Heart right ventricle (tissue), 16 donors: Measurements from ENCODE around the gene TAP2. TPM values are rescaled to one million over a fixed set of nuclear protein-coding genes. Genes with fewer than 3 reads are reported as not detected.

Source experiments
- ATAC-seq, 8 donors: fragments of 200-7000 bp; cut with Tn5 transposase; one replicate each; pipeline ENCODE4 v1.9.1; 2020; ENCODE audit warnings: mild to moderate bottlenecking in 8 of 8, moderate library complexity in 8 of 8, moderate number of reproducible peaks in 1 of 8
- DNase-seq, 2 donors: peaks; one replicate each; pipeline ENCODE4 v3.0.0-alpha.2; 2020
- H3K27ac ChIP-seq, 10 donors: fragments of 200-600 bp; sonication (generic) in 2 of 10; one replicate each; pipeline versions ENCODE4 v1.5.0 to v1.8.0; 2020 to 2022; ENCODE audit warnings: mild to moderate bottlenecking in 3 of 10
- H3K27me3 ChIP-seq, 7 donors: fragments of 200-600 bp; one replicate each; pipeline ENCODE4 v1.8.0; 2021 to 2022; ENCODE audit warnings: mild to moderate bottlenecking in 2 of 7
- H3K36me3 ChIP-seq, 9 donors: fragments of 200-600 bp; sonication (generic) in 1 of 9; one replicate each; pipeline versions ENCODE4 v1.5.0 to v1.8.0; 2020 to 2022; ENCODE audit warnings: mild to moderate bottlenecking in 2 of 9
- H3K4me1 ChIP-seq, 9 donors: fragments of 200-600 bp; sonication (generic) in 1 of 9; one replicate each; pipeline versions ENCODE4 v1.5.0 to v1.8.0; 2020 to 2022; ENCODE audit warnings: mild to moderate bottlenecking in 4 of 9
- H3K4me3 ChIP-seq, 10 donors: fragments of 200-600 bp; sonication (generic) in 2 of 10; one replicate each; pipeline versions ENCODE4 v1.5.0 to v1.8.0; 2020 to 2022; ENCODE audit warnings: mild to moderate bottlenecking in 7 of 10, moderate library complexity in 2 of 10
- H3K9me3 ChIP-seq, 11 donors: fragments of 200-600 bp in 10 of 11; sonication (generic) in 2 of 11; one replicate each; pipeline versions ENCODE4 v1.5.0 to v1.8.0; 2013 to 2022; ENCODE audit warnings: mild to moderate bottlenecking in 2 of 11, control low read depth in 1 of 11, moderate library complexity in 1 of 11
- CTCF ChIP-seq, 9 donors: fragments of 200-600 bp; sonication (generic) in 2 of 9; IDR thresholded peaks; one replicate each; pipeline versions ENCODE4 v1.5.0 to v1.8.0; 2021 to 2022; ENCODE audit warnings: antibody characterized with exemption in 9 of 9, mild to moderate bottlenecking in 5 of 9, moderate library complexity in 1 of 9
- WGBS, 2 donors: extraction: QIAGEN DNeasy Blood & Tissue Kit; methylation state at CpG; one replicate each; pipeline ENCODE4 v1.1.7; 2013; ENCODE audit warnings: inconsistent platforms in 1 of 2; 5-methylcytosine and 5-hydroxymethylcytosine counted together
- intact Hi-C, 10 donors: fragments of 100-400 bp; cut with DNase I; formaldehyde crosslinking; loops; one replicate each; pipeline versions ENCODE4 v1.11.1 to v1.14.2; 2022
- polyA plus RNA-seq, 2 donors: library from polyadenylated mRNA; stranded (reverse); fragments of 200-250 nt; gene quantifications; one replicate each; pipeline ENCODE4 v1.2.3, GENCODE V29; 2013
- total RNA-seq, 10 donors: library from RNA; stranded (reverse); fragmentation: NEBNext Ultra II Directional in 3 of 10; extraction: Animal tissue kit (Norgen Biotek cat#: 25700) in 3 of 10; gene quantifications; one replicate each; pipeline versions ENCODE4 v1.2.1 to v1.2.4, GENCODE V29; 2021 to 2023
- donor health status: Arrhythmogenic right ventricular cardiomyopathy.
- donor health status: ischemic (EF 13 %, LVEDD 7.1; RV severe dilation, severe dysfunction).
- donor health status: healthy with polysubstance abuse.
- donor health status: DM: no; HTN: yes; CAD: no.
- donor health status: DM: no; HTN: no; CAD: no.
- donor health status: ischemic (EF 25% LVEDD 6.9; RV normal size, moderate dysfunction).
- donor health status: ischemic (EF 25% LVEDD 5.7; RV mildly dilated, moderate dysfunction).
- donor health status: healthy.
- donor health status: DM: yes; HTN: yes; CAD: no.
- donor health status: Ischemic cardiomyopathy.
- donor health status: ischemic (EF 35%, LVEDD 5.7; RV mildly dilated, moderate dysfunction).
- donor health status: nonischemic (EF 11% LVEDD 7.7; RV severe dilation, severe dysfunction).
- donor health status: DM: yes; HTN: yes; CAD: no.
- donor health status: PGD.
- donor health status: ischemic (EF 29% LVEDD 5.4; RV normal size, mild dysfunction).
- donor health status: nonischemic (EF 23%, LVEDD 6.1; RV moderate dilation, normal function).

Gene TAP2
- total and polyA plus RNA-seq, 12 donors = 8.8 to 92.1 (median 13.5) TPM

DNA sequence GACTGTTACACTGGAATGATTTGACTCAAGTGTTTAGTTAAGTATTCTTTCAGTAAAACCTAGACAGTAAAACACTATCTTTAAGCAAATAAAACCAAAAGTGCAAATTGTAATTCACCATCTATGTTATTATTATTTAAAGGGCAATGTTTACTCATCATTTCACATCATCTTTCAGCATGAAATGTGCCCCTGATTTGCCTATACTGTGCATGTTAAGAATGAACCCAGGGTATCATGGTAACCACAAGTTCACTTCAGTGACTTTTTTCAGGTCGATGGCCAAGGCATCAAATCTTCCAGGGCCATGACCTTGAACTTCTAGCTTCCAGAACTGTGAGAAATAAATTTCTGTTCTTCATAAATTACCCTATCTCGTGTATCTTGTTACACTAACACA is 19.7 kb downstream of the TAP2 start:
- no peak for TF ChIP-seq CTCF (IDR thresholded peaks at IDR 0.05)

DNA sequence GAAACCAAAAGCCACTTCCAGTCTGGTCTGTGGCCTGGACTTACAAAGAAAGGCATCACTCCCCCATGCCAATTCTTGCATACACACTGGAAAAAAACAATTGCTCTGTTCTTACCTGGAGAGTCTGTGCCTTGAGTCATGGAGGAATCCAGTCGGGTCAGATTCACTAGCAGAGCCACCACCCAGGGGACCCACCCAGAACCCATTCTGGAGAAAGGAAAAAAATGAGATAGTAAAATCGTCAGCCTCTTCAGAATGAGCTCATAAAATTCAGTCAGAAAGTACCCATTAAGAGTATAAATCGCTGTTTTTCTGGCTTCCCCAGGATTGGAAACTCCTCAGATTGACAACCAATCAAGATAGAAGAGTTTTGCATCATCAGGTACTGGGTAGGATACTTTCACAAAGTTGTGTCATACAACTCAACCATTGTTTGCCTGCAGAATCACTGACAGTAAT is 21.8 kb downstream of the TAP2 start, which contains the start of gene HLA-DOB:
Gene HLA-DOB (minus strand): TSS at position 257 of the 459 bp plus-strand sequence. CDS start 51 bp downstream, at position 206.
- peak within 1 kb of the TSS in 3 of 10 donors; percentile 6 to 53 (median 11) for H3K27ac ChIP-seq
- peaks cover 0 to 26% (median 11%) of the 10 kb centered on the region in 9 donors for H3K4me1 ChIP-seq
- no peak for TF ChIP-seq CTCF (IDR thresholded peaks at IDR 0.05)
- H3K9me3 ChIP-seq = no peaks in the 10 kb centered on the region
- WGBS, 2 donors = 47 to 57% methylated on average over 3 of the region's 3 CpGs
- H3K36me3 ChIP-seq = peaks cover 0 to 5% (median 0%) of the 10 kb centered on the region in 9 donors
- DNase-seq = no peak
- H3K27me3 ChIP-seq = no peaks in the 10 kb centered on the region
- ATAC-seq = peak in 7 of 8 donors; percentile 42 to 78 (median 67)
- intact Hi-C loops = no loop called here
- peak within 1 kb of the TSS in 5 of 10 donors; percentile 10 to 25 (median 21) for H3K4me3 ChIP-seq

More for the DNA sequence above, 19.7 kb downstream of the TAP2 start:
- Histone ChIP-seq H3K36me3 (no peaks in the 10 kb centered on the region), H3K27me3 (no peaks in the 10 kb centered on the region), H3K4me3 (no peak overlapping the region), H3K27ac (no peak overlapping the region), H3K9me3 (no peaks in the 10 kb centered on the region), H3K4me1 (peaks cover 0 to 26% (median 11%) of the 10 kb centered on the region in 9 donors)
- DNase-seq (no peak), ATAC-seq (no peak)
- intact Hi-C loops = no loop called here
- WGBS, 2 donors = 78 to 80% methylated on average over 2 of the region's 2 CpGs

DNA sequence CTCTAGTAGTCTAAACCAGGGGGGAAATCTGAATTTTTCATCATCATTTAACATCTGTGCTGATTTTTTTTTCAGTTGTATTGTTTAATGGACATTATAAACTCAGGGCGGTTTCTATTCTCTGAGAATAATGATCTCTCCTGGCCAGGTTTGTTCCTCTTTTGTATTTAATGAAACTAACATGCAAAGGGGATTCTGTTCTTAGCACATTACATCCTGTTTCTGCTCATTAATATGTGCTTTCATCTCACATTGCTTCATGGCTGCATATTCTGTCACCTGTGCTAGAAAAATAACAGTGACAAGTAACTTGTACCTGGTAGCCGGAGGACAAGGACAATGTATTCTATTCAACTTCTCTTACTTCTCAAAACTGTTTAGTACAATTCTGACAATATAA is 22.5 kb downstream of the TAP2 start:
- H3K27ac ChIP-seq = peak overlapping the region in 3 of 10 donors; percentile 6 to 53 (median 11)
- no peaks in the 10 kb centered on the region for H3K9me3 ChIP-seq
- WGBS, 2 donors = 73 to 78% methylated on average over 2 of the region's 2 CpGs
- TF ChIP-seq CTCF (IDR thresholded peaks at IDR 0.05) = no peak
- H3K4me1 ChIP-seq = peaks cover 0 to 23% (median 11%) of the 10 kb centered on the region in 9 donors
- intact Hi-C loops = no loop called here
- no peak overlapping the region for H3K4me3 ChIP-seq
- ATAC-seq = peak in 2 of 8 donors; percentile 9 to 42
- H3K36me3 ChIP-seq = peaks cover 0 to 5% (median 0%) of the 10 kb centered on the region in 9 donors
- DNase-seq = no peak
- H3K27me3 ChIP-seq = no peaks in the 10 kb centered on the region

DNA sequence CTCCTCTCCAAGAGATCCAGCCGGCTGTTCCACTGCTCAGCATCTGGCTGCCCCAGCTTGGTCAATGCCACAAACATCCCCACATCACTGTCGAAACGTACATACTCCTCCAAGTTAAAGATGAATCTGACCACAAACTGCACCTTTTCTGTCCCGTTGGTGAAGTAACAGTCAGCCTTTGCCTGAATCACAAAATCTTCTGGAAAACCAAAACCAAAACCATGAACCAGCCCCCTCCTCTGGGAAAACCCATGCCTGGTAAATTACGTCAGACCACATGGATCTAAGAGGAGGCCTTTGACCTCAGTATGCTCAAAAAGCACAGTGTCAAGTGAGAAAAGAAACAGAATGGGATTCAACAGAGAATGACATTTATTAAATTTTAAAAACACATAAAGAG is 23.4 kb downstream of the TAP2 start:
- intact Hi-C loops = no loop called here
- 74 to 77% methylated on average over 5 of the region's 5 CpGs for WGBS, 2 donors
- TF ChIP-seq CTCF (IDR thresholded peaks at IDR 0.05) = no peak
- DNase-seq (no peak), ATAC-seq (peak in 5 of 8 donors; percentile 41 to 57 (median 49))
- H3K4me3 ChIP-seq = peak overlapping the region in 3 of 10 donors; percentile 11 to 24 (median 12)
- H3K4me1 ChIP-seq = peaks cover 0 to 21% (median 11%) of the 10 kb centered on the region in 9 donors
- H3K27ac ChIP-seq = peak overlapping the region in 3 of 10 donors; percentile 6 to 53 (median 7)
- no peaks in the 10 kb centered on the region for H3K9me3 ChIP-seq
- H3K36me3 ChIP-seq = peaks cover 0 to 5% (median 0%) of the 10 kb centered on the region in 9 donors
- H3K27me3 ChIP-seq = no peaks in the 10 kb centered on the region
